Measurements from ENCODE around the gene UBE2D2.

- TF ChIP-seq CTCF (CRISPR knock-in tag; IDR thresholded peaks at IDR 0.05): no peak
- no peak for TF ChIP-seq ATM (IDR thresholded peaks at IDR 0.05; ENCODE audit: borderline replicate concordance)
- no peak for TF ChIP-seq TCF7L2 (IDR thresholded peaks at IDR 0.05; ENCODE audit: low read depth, low read length)
- no peak for TF ChIP-seq REST (IDR thresholded peaks at IDR 0.05; ENCODE audit: borderline replicate concordance in 1 of 2, low read depth in 1 of 2, low read length in 2 of 2)
Observed at GRCh38 chr5:139668064-139668880, 107.1 kb downstream of the UBE2D2 start.
